Testis (tissue), 3 donors: ENCODE results near the gene FAM184B. TPM values are rescaled to one million over a fixed set of nuclear protein-coding genes. Genes with fewer than 3 reads are reported as not detected.

Experiments used
- DNase-seq: peaks from one replicate; pipeline ENCODE4 v3.0.0-alpha.2; 2019
- H3K27ac ChIP-seq, 2 donors: fragments of 200-600 bp; sonication (generic); one replicate each; pipeline ENCODE4 v1.5.1; 2019
- H3K27me3 ChIP-seq: fragments of 200-600 bp; sonication (generic); one replicate; pipeline ENCODE4 v1.5.1; 2019
- H3K36me3 ChIP-seq: fragments of 200-600 bp; sonication (generic); one replicate; pipeline ENCODE4 v1.5.1; 2017; ENCODE audit warnings: low read depth; ENCODE audit errors: missing control alignments
- H3K4me1 ChIP-seq: fragments of 200-600 bp; sonication (generic); one replicate; pipeline ENCODE4 v1.5.1; 2019
- H3K4me3 ChIP-seq, 2 donors: fragments of 200-600 bp; sonication (generic); one replicate each; pipeline ENCODE4 v1.5.1; 2017 to 2019
- H3K9me3 ChIP-seq: fragments of 200-600 bp; sonication (generic); one replicate; pipeline ENCODE4 v1.5.1; 2017
- POLR2A ChIP-seq: fragments of 450-650 bp; IDR thresholded peaks from one replicate; pipeline ENCODE4 v1.6.1; 2017; ENCODE audit warnings: antibody characterized with exemption, mild to moderate bottlenecking, moderate library complexity
- WGBS, 2 donors: methylation state at CpG; one replicate each; pipeline ENCODE4 v1.1.5; 2018; 5-methylcytosine and 5-hydroxymethylcytosine counted together
- intact Hi-C: fragments of 100-400 bp; cut with DNase I; formaldehyde crosslinking; loops from one replicate; pipeline ENCODE4 v1.15.1; 2023; ENCODE audit warnings: low total_unique reads
- polyA plus RNA-seq: library from polyadenylated mRNA; stranded (reverse); fragments of 350-450 nt; fragmentation: Illumina TruSeq; extraction: RNeasy Lipid Tissue Mini Kit (QIAGEN cat#74804); gene quantifications from one replicate; pipeline ENCODE4 v1.2.3, GENCODE V29; 2014; ENCODE audit warnings: low read depth, low replicate concordance; ENCODE audit not compliant: insufficient read depth
- total RNA-seq, 2 donors: library from RNA; depleted of rRNA; stranded (reverse); fragments of >200 nt; gene quantifications; one replicate each; pipeline ENCODE4 v1.2.3, GENCODE V29; 2016
- TF ChIP-seq, protein P1 (sequence below), 3 experiments: fragments of 450-650 bp in 2 of 3; fragments of 200-600 bp in 1 of 3; sonication (generic) in 1 of 3; IDR thresholded peaks; one replicate each; pipeline ENCODE4 v1.5.1; 2016 to 2019; ENCODE audit warnings: antibody characterized with exemption in 3 of 3, mild to moderate bottlenecking in 2 of 3, moderate library complexity in 1 of 3

The FAM184B gene
- total and polyA plus RNA-seq, 3 donors from 2014 or later, result 0.08 to 0.26 (median 0.19) TPM

GRCh38 chr4:17650406-17650805 lies 131.0 kb downstream of the FAM184B start:
- H3K27me3 ChIP-seq, result no peaks in the 10 kb centered on the region
- intact Hi-C loops, result no loop called here
- H3K9me3 ChIP-seq, result no peaks in the 10 kb centered on the region
- no peaks in the 10 kb centered on the region for H3K4me1 ChIP-seq
- TF ChIP-seq POLR2A, result no peak
- TF ChIP-seq, protein P1, sequence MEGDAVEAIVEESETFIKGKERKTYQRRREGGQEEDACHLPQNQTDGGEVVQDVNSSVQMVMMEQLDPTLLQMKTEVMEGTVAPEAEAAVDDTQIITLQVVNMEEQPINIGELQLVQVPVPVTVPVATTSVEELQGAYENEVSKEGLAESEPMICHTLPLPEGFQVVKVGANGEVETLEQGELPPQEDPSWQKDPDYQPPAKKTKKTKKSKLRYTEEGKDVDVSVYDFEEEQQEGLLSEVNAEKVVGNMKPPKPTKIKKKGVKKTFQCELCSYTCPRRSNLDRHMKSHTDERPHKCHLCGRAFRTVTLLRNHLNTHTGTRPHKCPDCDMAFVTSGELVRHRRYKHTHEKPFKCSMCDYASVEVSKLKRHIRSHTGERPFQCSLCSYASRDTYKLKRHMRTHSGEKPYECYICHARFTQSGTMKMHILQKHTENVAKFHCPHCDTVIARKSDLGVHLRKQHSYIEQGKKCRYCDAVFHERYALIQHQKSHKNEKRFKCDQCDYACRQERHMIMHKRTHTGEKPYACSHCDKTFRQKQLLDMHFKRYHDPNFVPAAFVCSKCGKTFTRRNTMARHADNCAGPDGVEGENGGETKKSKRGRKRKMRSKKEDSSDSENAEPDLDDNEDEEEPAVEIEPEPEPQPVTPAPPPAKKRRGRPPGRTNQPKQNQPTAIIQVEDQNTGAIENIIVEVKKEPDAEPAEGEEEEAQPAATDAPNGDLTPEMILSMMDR (IDR thresholded peaks at IDR 0.05), result no peak
- no peaks in the 10 kb centered on the region for H3K36me3 ChIP-seq
- no peak overlapping the region for H3K4me3 ChIP-seq
- no peak overlapping the region for H3K27ac ChIP-seq
- no peak for DNase-seq
- 87 to 95% methylated on average over 2 of the region's 2 CpGs for WGBS, 2 donors

DNA sequence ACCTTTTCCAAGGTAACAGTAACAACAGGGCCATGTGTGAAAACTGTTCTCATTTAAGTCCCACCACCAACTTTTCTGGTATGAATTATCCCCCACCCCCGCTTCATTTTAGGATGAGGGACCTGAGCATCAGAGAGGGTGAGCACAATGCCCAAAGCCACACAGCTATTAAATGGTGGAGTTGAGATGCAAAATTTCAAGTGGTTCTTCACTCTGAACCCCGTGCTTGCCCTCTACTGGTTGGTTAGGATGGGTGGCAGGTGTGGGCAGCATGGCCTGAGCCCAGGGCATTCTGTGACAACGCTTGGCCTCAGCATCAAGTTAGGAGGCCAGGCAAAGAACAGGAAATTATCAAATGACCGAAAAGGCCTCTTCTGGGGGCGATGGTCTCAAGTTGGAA lies 133.5 kb downstream of the FAM184B start:
- no peak for DNase-seq
- 88 to 90% methylated on average over 5 of the region's 5 CpGs for WGBS, 2 donors
- H3K27me3 ChIP-seq, result no peaks in the 10 kb centered on the region
- no peaks in the 10 kb centered on the region for H3K36me3 ChIP-seq
- intact Hi-C loops, result no loop called here
- H3K4me1 ChIP-seq, result no peaks in the 10 kb centered on the region
- H3K4me3 ChIP-seq, result no peak overlapping the region
- no peaks in the 10 kb centered on the region for H3K9me3 ChIP-seq
- TF ChIP-seq, protein P1 (IDR thresholded peaks at IDR 0.05), result no peak
- no peak for TF ChIP-seq POLR2A
- no peak overlapping the region for H3K27ac ChIP-seq

DNA sequence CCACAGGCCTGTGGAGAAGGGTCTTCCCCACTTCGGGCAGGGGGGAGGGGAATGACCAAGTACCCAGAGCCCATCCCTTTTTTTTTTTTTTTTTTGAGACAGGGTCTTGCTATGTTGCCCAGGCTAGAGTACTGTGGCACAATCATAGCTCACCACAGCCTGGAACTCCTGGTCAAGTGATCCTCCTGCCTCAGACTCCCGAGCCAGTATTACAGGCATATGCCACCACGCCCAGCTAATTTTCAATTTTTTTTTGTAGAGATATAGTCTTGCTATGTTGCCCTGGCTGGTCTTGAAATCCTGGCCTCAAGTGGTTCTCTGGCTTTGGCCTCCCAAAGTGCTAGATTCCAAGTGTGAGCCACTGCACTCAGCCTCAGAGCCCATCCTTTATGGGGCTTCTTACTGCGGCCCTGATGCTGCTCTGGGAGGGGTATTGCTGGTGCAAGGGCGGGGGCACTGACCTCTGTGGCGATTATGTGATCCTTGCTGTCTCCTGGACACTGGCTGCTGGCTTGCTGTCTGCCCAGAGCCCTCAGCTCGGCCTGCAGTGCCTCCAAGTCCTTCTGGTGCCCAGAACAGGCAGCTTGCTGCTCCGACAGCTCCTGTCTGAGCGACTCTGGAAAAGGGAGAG lies 134.1 kb downstream of the FAM184B start:
- intact Hi-C loops, result no loop called here

GRCh38 chr4:17646693-17647092 lies 134.7 kb downstream of the FAM184B start:
- no peaks in the 10 kb centered on the region for H3K27me3 ChIP-seq
- H3K9me3 ChIP-seq, result no peaks in the 10 kb centered on the region
- no peak overlapping the region for H3K4me3 ChIP-seq
- no peak for DNase-seq
- no peak overlapping the region for H3K27ac ChIP-seq
- no peaks in the 10 kb centered on the region for H3K4me1 ChIP-seq
- no peak for TF ChIP-seq POLR2A
- TF ChIP-seq, protein P1 (IDR thresholded peaks at IDR 0.05), result no peak
- intact Hi-C loops, result no loop called here
- 84 to 86% methylated on average over 3 of the region's 3 CpGs for WGBS, 2 donors
- H3K36me3 ChIP-seq, result no peaks in the 10 kb centered on the region

More for the DNA sequence above, 134.1 kb downstream of the FAM184B start:
- WGBS, 2 donors, result 88 to 92% methylated on average over 8 to 9 of the region's 9 CpGs
- no peaks in the 10 kb centered on the region for H3K9me3 ChIP-seq
- no peaks in the 10 kb centered on the region for H3K27me3 ChIP-seq
- no peaks in the 10 kb centered on the region for H3K4me1 ChIP-seq
- DNase-seq, result no peak
- TF ChIP-seq, protein P1 (IDR thresholded peaks at IDR 0.05), result no peak
- TF ChIP-seq POLR2A, result no peak
- H3K36me3 ChIP-seq, result no peaks in the 10 kb centered on the region
- no peak overlapping the region for H3K4me3 ChIP-seq
- no peak overlapping the region for H3K27ac ChIP-seq

GRCh38 chr4:17642398-17642783 lies 139.0 kb downstream of the FAM184B start:
- no peaks in the 10 kb centered on the region for H3K4me1 ChIP-seq
- intact Hi-C loops, result no loop called here
- TF ChIP-seq, protein P1 (IDR thresholded peaks at IDR 0.05), result no peak
- TF ChIP-seq POLR2A, result no peak
- WGBS, 2 donors, result 44 to 60% methylated on average over 1 of the region's 1 CpG
- peak overlapping the region in 1 of 2 donors; percentile 10 for H3K4me3 ChIP-seq
- no peaks in the 10 kb centered on the region for H3K27me3 ChIP-seq
- no peaks in the 10 kb centered on the region for H3K36me3 ChIP-seq
- H3K27ac ChIP-seq, result no peak overlapping the region
- H3K9me3 ChIP-seq, result no peaks in the 10 kb centered on the region
- no peak for DNase-seq
